ENCODE data around the gene PIP5KL1.

The PIP5KL1 gene

GRCh38 chr9:127979015-127979332, 48.4 kb upstream of the PIP5KL1 start:
- Histone ChIP-seq H3K4me2 (ENCODE audit: low read length) (peak overlapping the region; percentile 92), H3K79me2 (ENCODE audit: control insufficient read depth, low read length) (peaks cover 86% of the 10 kb centered on the region), H4K20me1 (ENCODE audit: control insufficient read depth, insufficient read depth, low read depth, low read length) (peaks cover 36% of the 10 kb centered on the region), H3K27ac (ENCODE audit: low read depth, low read length) (peak overlapping the region; percentile 83), H3K27me3 (ENCODE audit: control insufficient read depth, low read length) (no peaks in the 10 kb centered on the region), H3K4me3 (ENCODE audit: low read length) (peak overlapping the region; percentile 95), H3F3A (ENCODE audit: control insufficient read depth, insufficient read depth) (peaks cover 15% of the 10 kb centered on the region), H3K9me2 (replicated peaks; ENCODE audit: control insufficient read depth, low read length) (no peaks in the 10 kb centered on the region), H3K36me3 (ENCODE audit: control insufficient read depth, low read length) (peaks cover 68% of the 10 kb centered on the region), H3K4me1 (ENCODE audit: control insufficient read depth, low read length) (peaks cover 67% of the 10 kb centered on the region), H3K9me3 (ENCODE audit: control insufficient read depth, insufficient read depth, low read length) (no peaks in the 10 kb centered on the region)
- TF ChIP-seq EZH2phosphoT487 (IDR thresholded peaks at IDR 0.05; ENCODE audit: borderline replicate concordance, low read length) = no peak

- peaks cover 76% of the 10 kb centered on the region for H3K36me3 ChIP-seq (ENCODE audit: control insufficient read depth, low read length)
- H3K79me2 ChIP-seq (ENCODE audit: control insufficient read depth, low read length) = peaks cover 93% of the 10 kb centered on the region
- H4K20me1 ChIP-seq (ENCODE audit: control insufficient read depth, insufficient read depth, low read depth, low read length) = peaks cover 44% of the 10 kb centered on the region
- peak overlapping the region; percentile 83 for H3K27ac ChIP-seq (ENCODE audit: low read depth, low read length)
- H3K9me3 ChIP-seq (ENCODE audit: control insufficient read depth, insufficient read depth, low read length) = no peaks in the 10 kb centered on the region
- H3K27me3 ChIP-seq (ENCODE audit: control insufficient read depth, low read length) = no peaks in the 10 kb centered on the region
- H3K4me1 ChIP-seq (ENCODE audit: control insufficient read depth, low read length) = peaks cover 68% of the 10 kb centered on the region
- TF ChIP-seq CTCF (IDR thresholded peaks at IDR 0.05; ENCODE audit: low read depth, low read length, poor library complexity, severe bottlenecking) (peak; percentile 33), EZH2phosphoT487 (IDR thresholded peaks at IDR 0.05; ENCODE audit: borderline replicate concordance, low read length) (no peak)
- peak overlapping the region; percentile 92 for H3K4me2 ChIP-seq (ENCODE audit: low read length)
- H3K9me2 ChIP-seq (replicated peaks; ENCODE audit: control insufficient read depth, low read length) = no peaks in the 10 kb centered on the region
- peaks cover 9% of the 10 kb centered on the region for H3F3A ChIP-seq (ENCODE audit: control insufficient read depth, insufficient read depth)
- peak overlapping the region; percentile 95 for H3K4me3 ChIP-seq (ENCODE audit: low read length)
These were observed 47.5 kb upstream of the PIP5KL1 start for GRCh38 chr9:127977884-127978647.

- no peaks in the 10 kb centered on the region for H3K27me3 ChIP-seq (ENCODE audit: control insufficient read depth, low read length)
- peaks cover 93% of the 10 kb centered on the region for H3K79me2 ChIP-seq (ENCODE audit: control insufficient read depth, low read length)
- peak overlapping the region; percentile 92 for H3K4me2 ChIP-seq (ENCODE audit: low read length)
- H3K36me3 ChIP-seq (ENCODE audit: control insufficient read depth, low read length) = peaks cover 79% of the 10 kb centered on the region
- peaks cover 51% of the 10 kb centered on the region for H4K20me1 ChIP-seq (ENCODE audit: control insufficient read depth, insufficient read depth, low read depth, low read length)
- H3K4me3 ChIP-seq (ENCODE audit: low read length) = peak overlapping the region; percentile 95
- peak overlapping the region; percentile 83 for H3K27ac ChIP-seq (ENCODE audit: low read depth, low read length)
- peaks cover 68% of the 10 kb centered on the region for H3K4me1 ChIP-seq (ENCODE audit: control insufficient read depth, low read length)
- H3K9me2 ChIP-seq (replicated peaks; ENCODE audit: control insufficient read depth, low read length) = no peaks in the 10 kb centered on the region
- no peaks in the 10 kb centered on the region for H3K9me3 ChIP-seq (ENCODE audit: control insufficient read depth, insufficient read depth, low read length)
- TF ChIP-seq CTCF (IDR thresholded peaks at IDR 0.05; ENCODE audit: low read depth, low read length, poor library complexity, severe bottlenecking) (no peak), EZH2phosphoT487 (IDR thresholded peaks at IDR 0.05; ENCODE audit: borderline replicate concordance, low read length) (no peak)
- H3F3A ChIP-seq (ENCODE audit: control insufficient read depth, insufficient read depth) = peaks cover 5% of the 10 kb centered on the region
These were observed 46.7 kb upstream of the PIP5KL1 start for GRCh38 chr9:127977009-127977883.
